K562 (cell line): ENCODE data around the gene GABPB2. TPM values are rescaled to one million over a fixed set of nuclear protein-coding genes. Genes with fewer than 3 reads are reported as not detected.

Experiments
- CBX1 ChIP-seq: sonication (generic); IDR thresholded peaks from 2 replicates; pipeline ENCODE4 v1.6.1; 2016; ENCODE audit warnings: antibody characterized with exemption, low read depth, mild to moderate bottlenecking
- E2F3 ChIP-seq: fragments of 250-450 bp; sonication (Bioruptor Pico); IDR thresholded peaks from 2 replicates; pipeline ENCODE4 v1.4.0; 2020; ENCODE audit warnings: mild to moderate bottlenecking
- ETS2 ChIP-seq: IDR thresholded peaks from 2 replicates; pipeline ENCODE4 v1.6.1; 2016; ENCODE audit warnings: borderline replicate concordance, missing genetic modification characterization, mild to moderate bottlenecking, moderate library complexity, missing compliant biosample characterization; ENCODE audit not compliant: poor library complexity, severe bottlenecking
- HMG20A ChIP-seq: fragments of 450-650 bp; formaldehyde crosslinking; conservative IDR thresholded peaks from 2 replicates; pipeline ENCODE4 v1.4.0; 2020; ENCODE audit warnings: mild to moderate bottlenecking, mixed read lengths
- HMG20B ChIP-seq: fragments of 250-450 bp; sonication (Bioruptor Pico); IDR thresholded peaks from 2 replicates; pipeline ENCODE4 v1.5.0; 2021; ENCODE audit warnings: mild to moderate bottlenecking
- IFI16 ChIP-seq: fragments of 250-450 bp; sonication (Bioruptor Pico); IDR thresholded peaks from 2 replicates; pipeline ENCODE4 v2.1.2; 2022; ENCODE audit warnings: mild to moderate bottlenecking, inconsistent platforms
- JUNB ChIP-seq: fragments of 450-650 bp; formaldehyde crosslinking; conservative IDR thresholded peaks from 2 replicates; pipeline ENCODE4 v1.4.0; 2020; ENCODE audit warnings: mild to moderate bottlenecking
- MYC ChIP-seq, 2 experiments: fragments of 250-450 bp in 1 of 2; sonication (Bioruptor Pico) in 1 of 2; IDR thresholded peaks; 2 replicates each; pipeline versions ENCODE4 v1.5.1 to v1.6.1; 2012 to 2021; ENCODE audit warnings: low read depth in 2 of 2, borderline replicate concordance in 1 of 2, improper control_type of control experiment in 1 of 2, low read length in 1 of 2, mild to moderate bottlenecking in 1 of 2, moderate library complexity in 1 of 2
- PHB ChIP-seq: fragments of 250-450 bp; sonication (Bioruptor Pico); IDR thresholded peaks from 2 replicates; pipeline ENCODE4 v1.5.0; 2021
- RBM14 ChIP-seq: fragments of 200-400 bp; formaldehyde crosslinking; IDR thresholded peaks from 2 replicates; pipeline ENCODE4 v1.6.1; 2018; ENCODE audit warnings: low read depth, mild to moderate bottlenecking, low read length, moderate library complexity, borderline replicate concordance; ENCODE audit not compliant: insufficient read depth
- SETDB1 ChIP-seq: IDR thresholded peaks from one replicate; pipeline ENCODE4 v1.6.1; 2012; ENCODE audit warnings: low read length, control low read depth, inconsistent platforms
- ZBTB17 ChIP-seq: fragments of 450-650 bp; formaldehyde crosslinking; IDR thresholded peaks from 2 replicates; pipeline ENCODE4 v1.4.0; 2020; ENCODE audit warnings: mild to moderate bottlenecking
- ZNF274 ChIP-seq: IDR thresholded peaks from 2 replicates; pipeline ENCODE4 v1.6.1; 2011; ENCODE audit warnings: low read depth, mild to moderate bottlenecking, low read length, moderate library complexity, borderline replicate concordance
- ZNF77 ChIP-seq: fragments of 250-450 bp; sonication (Bioruptor Pico); IDR thresholded peaks from 2 replicates; pipeline ENCODE4 v1.5.0; 2020
- ZSCAN32 ChIP-seq: fragments of 450-650 bp; formaldehyde crosslinking; IDR thresholded peaks from 2 replicates; pipeline ENCODE4 v1.4.0; 2020; ENCODE audit warnings: mild to moderate bottlenecking, moderate library complexity
- polyA plus RNA-seq, 8 experiments: library from polyadenylated mRNA; depleted of rRNA in 4 of 8; stranded (reverse) in 5 of 8; unstranded in 3 of 8; fragments of >200 nt; fragmentation: Nextera tagmentation in 2 of 8; fragmentation: Illumina TruSeq in 1 of 8; extraction: Ambion mirVana in 2 of 8; extraction: Trizol in 1 of 8; gene quantifications; 2 replicates each; pipeline versions ENCODE4 v1.2.1 to v1.2.3, GENCODE V29; 2011 to 2014; ENCODE audit warnings: inconsistent platforms in 1 of 8, missing spikeins in 1 of 8
- total RNA-seq, 7 experiments: library from RNA; depleted of rRNA in 6 of 7; stranded (reverse); fragments of >200 nt in 6 of 7; fragmentation: Illumina TruSeq in 2 of 7; extraction: Trizol in 2 of 7; gene quantifications; 2 replicates each; pipeline versions ENCODE4 v1.2.1 to v1.2.3, GENCODE V29; 2011 to 2021; ENCODE audit warnings: low replicate concordance in 1 of 7
- TF ChIP-seq, protein P1 (sequence below): IDR thresholded peaks from 3 replicates; pipeline ENCODE4 v1.6.1; 2011; ENCODE audit warnings: borderline replicate concordance, mild to moderate bottlenecking; ENCODE audit not compliant: insufficient read length, insufficient read depth
- TF ChIP-seq, protein P2 (sequence below): fragments of 250-450 bp; sonication (Bioruptor Pico); IDR thresholded peaks from 2 replicates; pipeline ENCODE4 v1.6.1; 2021; ENCODE audit warnings: mild to moderate bottlenecking
- TF ChIP-seq, protein P3 (sequence below): fragments of 250-450 bp; sonication (Bioruptor Pico); IDR thresholded peaks from 2 replicates; pipeline ENCODE4 v1.4.0; 2020; ENCODE audit warnings: borderline replicate concordance
- TF ChIP-seq, protein P4 (sequence below): fragments of 250-450 bp; sonication (Bioruptor Pico); IDR thresholded peaks from 2 replicates; pipeline ENCODE4 v1.8.0; 2022; ENCODE audit warnings: inconsistent platforms
- TF ChIP-seq, protein P5 (sequence below): sonication (generic); formaldehyde crosslinking; IDR thresholded peaks from 2 replicates; pipeline ENCODE4 v1.8.0; 2022; ENCODE audit warnings: mild to moderate bottlenecking, missing genetic modification reagents

GABPB2 gene
- total and polyA plus RNA-seq, 9 of the 15 experiments (the other 6 are each of a cell fraction or from before 2014, with no cell fraction given): 2.2 to 13.3 (median 6.1) TPM

DNA sequence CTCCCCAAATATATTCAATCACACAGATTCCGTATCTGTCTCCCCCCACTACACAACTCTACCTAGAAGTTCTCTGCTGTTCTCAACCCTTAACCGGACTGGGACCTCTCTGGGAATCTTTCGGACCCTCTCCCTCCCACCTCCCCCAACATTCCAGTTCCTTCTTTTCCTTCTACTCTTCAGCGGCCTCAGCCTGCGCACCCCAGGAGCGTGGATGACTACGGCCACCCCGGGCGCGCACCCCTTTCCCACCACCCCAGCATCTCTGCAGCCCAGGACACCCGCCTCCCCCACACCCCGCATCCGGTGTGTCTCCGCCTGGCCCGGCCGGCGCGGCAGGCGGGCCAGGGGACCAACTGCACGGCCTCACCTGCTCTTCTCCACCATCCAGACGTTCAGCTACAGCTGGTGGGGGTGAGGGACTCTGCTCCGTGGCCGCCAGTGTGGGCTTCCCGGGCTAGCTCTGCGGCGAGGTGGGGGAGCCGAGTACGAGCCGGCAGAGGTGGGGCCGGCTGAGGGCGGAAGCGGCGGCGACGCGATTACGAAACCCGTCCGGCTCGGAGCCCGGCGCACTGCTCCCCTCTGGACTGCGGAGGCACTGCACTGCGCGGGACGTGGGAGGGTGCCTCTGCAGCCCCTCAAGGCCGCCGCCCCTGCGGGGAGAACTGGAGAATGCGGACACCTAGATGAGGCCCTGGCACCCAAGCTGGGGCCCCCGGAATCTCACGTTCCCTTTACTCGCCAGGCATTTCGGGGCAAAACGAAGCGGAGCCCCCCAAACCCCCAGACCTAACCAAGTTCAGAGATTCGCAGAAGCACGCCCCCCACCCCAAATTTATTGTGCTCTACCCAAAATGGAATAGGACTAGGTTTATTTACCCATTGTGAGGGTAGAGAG lies 11.2 kb upstream of the GABPB2 start, which contains the start of gene CDC42SE1 (continued):
- TF ChIP-seq, protein P1, sequence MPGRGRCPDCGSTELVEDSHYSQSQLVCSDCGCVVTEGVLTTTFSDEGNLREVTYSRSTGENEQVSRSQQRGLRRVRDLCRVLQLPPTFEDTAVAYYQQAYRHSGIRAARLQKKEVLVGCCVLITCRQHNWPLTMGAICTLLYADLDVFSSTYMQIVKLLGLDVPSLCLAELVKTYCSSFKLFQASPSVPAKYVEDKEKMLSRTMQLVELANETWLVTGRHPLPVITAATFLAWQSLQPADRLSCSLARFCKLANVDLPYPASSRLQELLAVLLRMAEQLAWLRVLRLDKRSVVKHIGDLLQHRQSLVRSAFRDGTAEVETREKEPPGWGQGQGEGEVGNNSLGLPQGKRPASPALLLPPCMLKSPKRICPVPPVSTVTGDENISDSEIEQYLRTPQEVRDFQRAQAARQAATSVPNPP: no peak
- TF ChIP-seq, protein P2, sequence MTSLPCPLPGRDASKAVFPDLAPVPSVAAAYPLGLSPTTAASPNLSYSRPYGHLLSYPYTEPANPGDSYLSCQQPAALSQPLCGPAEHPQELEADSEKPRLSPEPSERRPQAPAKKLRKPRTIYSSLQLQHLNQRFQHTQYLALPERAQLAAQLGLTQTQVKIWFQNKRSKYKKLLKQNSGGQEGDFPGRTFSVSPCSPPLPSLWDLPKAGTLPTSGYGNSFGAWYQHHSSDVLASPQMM: no peak
- TF ChIP-seq CBX1 (peak; percentile 36; the same call in 1 of the 2 replicates), HMG20A (no peak), ETS2 (no peak), ZSCAN32 (no peak), RBM14 (no peak), MYC (IDR thresholded peaks at IDR 0.05; ENCODE audit: low read depth, low read length) (peak; percentile 51; the same call in 1 of the 2 replicates), MYC (CRISPR knock-in tag; IDR thresholded peaks at IDR 0.05; ENCODE audit: borderline replicate concordance, low read depth) (no peak; the same call in 1 of the 2 replicates), SETDB1 (no peak), PHB (CRISPR knock-in tag) (no peak), ZNF274 (no peak; the same call in 1 of the 2 replicates), ZBTB17 (peak; percentile 40; the same call in 1 of the 2 replicates), IFI16 (CRISPR knock-in tag) (no peak), ZNF77 (CRISPR knock-in tag) (no peak), HMG20B (CRISPR knock-in tag) (no peak), JUNB (CRISPR knock-in tag) (0 out of 2 replicates have a peak, but pooled peaks have one; percentile 31), E2F3 (CRISPR knock-in tag) (0 out of 2 replicates have a peak, but pooled peaks have one; percentile 67)
- TF ChIP-seq, protein P3, sequence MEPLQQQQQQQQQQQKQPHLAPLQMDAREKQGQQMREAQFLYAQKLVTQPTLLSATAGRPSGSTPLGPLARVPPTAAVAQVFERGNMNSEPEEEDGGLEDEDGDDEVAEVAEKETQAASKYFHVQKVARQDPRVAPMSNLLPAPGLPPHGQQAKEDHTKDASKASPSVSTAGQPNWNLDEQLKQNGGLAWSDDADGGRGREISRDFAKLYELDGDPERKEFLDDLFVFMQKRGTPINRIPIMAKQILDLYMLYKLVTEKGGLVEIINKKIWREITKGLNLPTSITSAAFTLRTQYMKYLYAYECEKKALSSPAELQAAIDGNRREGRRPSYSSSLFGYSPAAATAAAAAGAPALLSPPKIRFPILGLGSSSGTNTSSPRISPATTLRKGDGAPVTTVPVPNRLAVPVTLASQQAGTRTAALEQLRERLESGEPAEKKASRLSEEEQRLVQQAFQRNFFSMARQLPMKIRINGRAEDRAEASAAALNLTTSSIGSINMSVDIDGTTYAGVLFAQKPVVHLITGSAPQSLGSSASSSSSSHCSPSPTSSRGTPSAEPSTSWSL: 0 out of 2 replicates have a peak, but pooled peaks have one; percentile 28
- TF ChIP-seq, protein P4, sequence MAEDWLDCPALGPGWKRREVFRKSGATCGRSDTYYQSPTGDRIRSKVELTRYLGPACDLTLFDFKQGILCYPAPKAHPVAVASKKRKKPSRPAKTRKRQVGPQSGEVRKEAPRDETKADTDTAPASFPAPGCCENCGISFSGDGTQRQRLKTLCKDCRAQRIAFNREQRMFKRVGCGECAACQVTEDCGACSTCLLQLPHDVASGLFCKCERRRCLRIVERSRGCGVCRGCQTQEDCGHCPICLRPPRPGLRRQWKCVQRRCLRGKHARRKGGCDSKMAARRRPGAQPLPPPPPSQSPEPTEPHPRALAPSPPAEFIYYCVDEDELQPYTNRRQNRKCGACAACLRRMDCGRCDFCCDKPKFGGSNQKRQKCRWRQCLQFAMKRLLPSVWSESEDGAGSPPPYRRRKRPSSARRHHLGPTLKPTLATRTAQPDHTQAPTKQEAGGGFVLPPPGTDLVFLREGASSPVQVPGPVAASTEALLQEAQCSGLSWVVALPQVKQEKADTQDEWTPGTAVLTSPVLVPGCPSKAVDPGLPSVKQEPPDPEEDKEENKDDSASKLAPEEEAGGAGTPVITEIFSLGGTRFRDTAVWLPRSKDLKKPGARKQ (CRISPR knock-in tag): no peak
- TF ChIP-seq, protein P5, sequence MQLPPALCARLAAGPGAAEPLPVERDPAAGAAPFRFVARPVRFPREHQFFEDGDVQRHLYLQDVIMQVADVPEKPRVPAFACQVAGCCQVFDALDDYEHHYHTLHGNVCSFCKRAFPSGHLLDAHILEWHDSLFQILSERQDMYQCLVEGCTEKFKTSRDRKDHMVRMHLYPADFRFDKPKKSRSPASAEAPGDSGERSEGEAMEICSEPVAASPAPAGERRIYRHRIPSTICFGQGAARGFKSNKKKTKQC (CRISPR knock-in tag): 0 out of 2 replicates have a peak, but pooled peaks have one; percentile 65
